Adrenal gland (tissue), 5 donors: ENCODE results near the gene FSTL5.

Experiments used
- CTCF ChIP-seq, 6 experiments: fragments of 450-650 bp in 4 of 6; fragments of 200-600 bp in 2 of 6; sonication (generic) in 1 of 6; IDR thresholded peaks; 1 replicate in 5 of 6; 2 replicates in 1 of 6; pipeline versions ENCODE4 v1.5.1 to v1.8.0; 2016 to 2021; ENCODE audit warnings: antibody characterized with exemption in 6 of 6, mild to moderate bottlenecking in 2 of 6, moderate library complexity in 1 of 6
- POLR2A ChIP-seq, 2 donors: fragments of 450-650 bp; IDR thresholded peaks; one replicate each; pipeline ENCODE4 v1.6.1; 2017; ENCODE audit warnings: antibody characterized with exemption in 2 of 2, mild to moderate bottlenecking in 2 of 2, moderate library complexity in 1 of 2
- donor health status: DM: no; HTN: no; CAD: no.

- TF ChIP-seq POLR2A (IDR thresholded peaks at IDR 0.05) = no peak
- no peak for TF ChIP-seq CTCF (IDR thresholded peaks at IDR 0.05)
These were observed 243.3 kb downstream of the FSTL5 start for GRCh38 chr4:161920304-161921052.
